GM04503 (cell line): ENCODE results near the gene OGN.

Source experiments
- DNase-seq: peaks from one replicate; pipeline ENCODE4 v3.0.0-alpha.2; 2012; ENCODE audit warnings: low read depth

OGN gene

DNA sequence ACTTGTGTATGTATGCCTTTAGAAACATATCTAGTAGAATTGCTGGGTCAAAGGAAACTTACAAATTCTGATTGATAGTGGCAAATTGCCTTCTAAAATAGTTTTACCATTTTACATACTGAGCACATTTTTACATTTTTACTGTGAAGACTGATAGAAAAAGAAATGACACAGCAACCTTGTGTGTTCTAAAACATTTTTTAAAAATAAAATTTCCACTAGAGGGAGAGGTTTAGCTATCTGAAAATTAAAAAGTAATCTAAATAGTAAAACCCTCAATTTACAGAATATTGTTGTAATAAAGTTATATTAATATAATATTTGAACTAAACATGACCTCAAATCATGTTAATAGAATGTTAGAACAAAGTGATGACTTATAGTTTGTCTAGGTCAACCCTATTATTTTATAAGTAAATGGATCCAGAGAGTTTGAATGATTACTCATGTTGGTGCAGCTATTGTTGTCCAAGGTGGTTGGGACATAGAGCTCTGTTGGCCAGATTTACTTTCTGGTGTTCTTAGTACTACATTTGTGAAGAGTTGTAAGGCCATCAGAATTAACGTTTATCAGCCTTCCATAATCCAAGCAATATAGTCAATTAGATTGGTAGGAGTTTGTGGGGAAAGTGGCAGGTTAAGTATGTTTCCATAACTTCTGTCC is 61.4 kb downstream of the OGN start:
- DNase-seq: no peak

DNA sequence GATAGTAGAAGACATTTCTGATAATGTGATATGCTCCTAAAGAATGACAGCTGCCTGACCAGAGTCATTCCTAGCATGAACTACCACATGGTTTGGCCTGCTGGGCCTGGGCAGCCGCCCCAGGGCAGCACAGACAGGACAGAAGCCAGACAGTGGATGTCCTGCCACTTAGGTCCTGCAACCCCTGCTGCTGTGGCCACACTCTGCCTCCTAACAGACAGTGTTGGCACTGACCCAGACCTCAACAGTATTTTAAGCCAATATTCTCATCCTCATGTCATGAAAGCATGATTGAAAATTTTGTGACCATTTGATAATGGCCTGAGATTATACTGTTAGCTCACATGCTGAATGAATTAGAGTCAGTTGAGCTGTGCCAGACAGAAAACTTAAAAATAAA is 62.8 kb downstream of the OGN start:
- no peak for DNase-seq

DNA sequence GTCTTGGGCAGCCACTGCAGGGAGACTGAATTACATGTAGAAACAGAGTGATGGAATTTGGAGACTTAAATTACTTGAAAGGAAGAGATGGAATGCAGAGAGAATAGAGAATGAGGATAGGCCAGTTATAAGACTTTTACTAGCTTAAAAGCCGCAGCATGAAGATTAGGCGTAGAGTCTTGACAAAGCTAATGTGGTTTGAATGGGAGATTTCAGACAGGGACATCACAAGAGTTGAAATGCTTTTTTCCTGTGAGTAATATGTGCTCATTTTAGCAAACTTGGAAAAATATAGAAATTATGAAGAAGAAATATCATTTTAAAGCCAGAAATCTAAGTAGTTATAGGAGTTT is 71.1 kb downstream of the OGN start:
- no peak for DNase-seq
